ENCODE measurements around the gene PLEKHH2.

PLEKHH2 gene

DNA sequence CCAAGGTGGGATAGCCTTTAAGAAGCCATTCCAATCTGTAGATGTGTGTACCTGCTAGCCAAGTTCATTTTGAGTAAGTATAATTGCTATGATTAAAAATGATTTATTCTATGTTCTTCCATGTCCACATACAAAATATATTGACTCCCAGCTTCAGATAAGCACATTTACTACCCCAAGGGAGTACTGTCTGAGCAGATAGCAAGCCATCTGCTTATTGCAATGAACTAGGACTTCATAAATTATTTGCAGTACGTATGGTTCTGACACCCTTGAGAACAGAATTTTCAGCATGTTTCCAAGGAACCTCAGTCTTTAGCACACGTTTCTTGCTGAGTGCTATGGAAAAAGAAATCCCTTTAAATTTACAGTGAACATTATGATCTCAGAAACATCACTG is 173.4 kb downstream of the PLEKHH2 start:
- no peak for TF ChIP-seq CTCF (conservative IDR thresholded peaks at IDR 0.05; ENCODE audit: low read depth, low read length)
- DNase-seq (ENCODE audit: low read depth): no peak
- no peak overlapping the region for H3K4me3 ChIP-seq (ENCODE audit: low read length)

DNA sequence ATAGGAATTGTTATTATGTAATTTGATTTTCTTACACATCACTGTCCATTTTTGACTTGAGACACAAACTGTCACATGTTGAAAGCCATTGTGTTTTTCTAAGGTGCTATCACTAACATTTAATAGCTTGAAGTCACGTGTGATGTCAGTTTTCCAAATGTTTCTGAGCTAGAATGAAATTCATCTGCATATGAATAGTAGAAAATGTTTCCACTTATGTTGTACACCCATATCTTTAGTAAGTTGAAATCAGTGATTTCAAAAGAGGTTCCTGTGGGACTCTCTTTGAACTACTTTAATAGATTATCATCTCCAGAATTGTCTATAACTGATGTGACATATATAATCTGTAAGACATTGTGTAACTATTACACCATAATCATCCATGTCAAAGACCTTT is 173.8 kb downstream of the PLEKHH2 start:
- DNase-seq (ENCODE audit: low read depth): no peak
- H3K4me3 ChIP-seq (ENCODE audit: low read length): no peak overlapping the region
- TF ChIP-seq CTCF (conservative IDR thresholded peaks at IDR 0.05; ENCODE audit: low read depth, low read length): no peak

- no peak for TF ChIP-seq CTCF (conservative IDR thresholded peaks at IDR 0.05; ENCODE audit: low read depth, low read length)
- no peak for DNase-seq (ENCODE audit: low read depth)
Observed at GRCh38 chr2:43812006-43812405, 174.9 kb downstream of the PLEKHH2 start.

DNA sequence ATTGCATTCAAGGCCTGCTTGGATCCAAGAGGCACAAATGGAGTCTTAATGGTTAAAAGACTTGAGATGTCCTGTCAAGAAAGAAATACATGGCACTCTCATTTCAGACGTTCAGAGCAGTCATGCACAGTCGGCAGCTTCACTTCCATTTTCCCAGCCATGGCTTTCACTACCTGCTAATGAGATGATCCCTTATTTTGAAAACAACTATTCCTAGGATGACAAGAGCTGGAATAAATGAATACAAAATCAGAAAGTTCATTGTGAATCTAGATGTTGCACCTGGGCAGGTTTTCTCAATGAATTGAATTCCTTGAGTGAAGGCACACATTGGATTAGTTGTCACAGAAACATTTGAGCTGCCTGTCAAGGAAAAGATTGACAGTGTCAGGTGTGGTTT is 175.9 kb downstream of the PLEKHH2 start:
- no peak for TF ChIP-seq CTCF (conservative IDR thresholded peaks at IDR 0.05; ENCODE audit: low read depth, low read length)
- H3K4me3 ChIP-seq (ENCODE audit: low read length): no peak overlapping the region
- no peak for DNase-seq (ENCODE audit: low read depth)

More at GRCh38 chr2:43812006-43812405, 174.9 kb downstream of the PLEKHH2 start:
- H3K4me3 ChIP-seq (ENCODE audit: low read length): no peak overlapping the region

- no peak overlapping the region for H3K4me3 ChIP-seq (ENCODE audit: low read length)
- TF ChIP-seq CTCF (conservative IDR thresholded peaks at IDR 0.05; ENCODE audit: low read depth, low read length): no peak
- DNase-seq (ENCODE audit: low read depth): no peak
Observed at GRCh38 chr2:43814711-43815110, 177.7 kb downstream of the PLEKHH2 start.

Data from retinal pigment epithelial cell (primary cell).